Measurements from ENCODE around the gene ARSG.

Gene ARSG

GRCh38 chr17:68440526-68440925 is 149.2 kb downstream of the ARSG start:
- DNase-seq (ENCODE audit: extremely low spot score): no peak
- ChIA-PET POLR2A (interaction anchor here (1.9 kb wide), 1 partner anchor 16 kb away, joined by 10 read pairs; the partner anchor contains the start of gene WIPI1), CTCF (interaction anchor here (1.1 to 1.6 kb wide), 2 partner anchors 9 to 268 kb away, joined by 3 to 6 read pairs; no protein-coding TSS in a partner anchor)
- TF ChIP-seq ARNT (IDR thresholded peaks at IDR 0.05) (no peak), FOXK2 (IDR thresholded peaks at IDR 0.05) (no peak), SP1 (IDR thresholded peaks at IDR 0.05) (no peak), L3MBTL2 (conservative IDR thresholded peaks at IDR 0.05) (no peak), LEF1 (IDR thresholded peaks at IDR 0.05; ENCODE audit: borderline replicate concordance) (no peak), FOXA1 (IDR thresholded peaks at IDR 0.05) (no peak), NFRKB (IDR thresholded peaks at IDR 0.05) (no peak), ZNF384 (IDR thresholded peaks at IDR 0.05) (no peak), TARDBP (IDR thresholded peaks at IDR 0.05) (no peak), ELF4 (IDR thresholded peaks at IDR 0.05) (no peak), HDGF (IDR thresholded peaks at IDR 0.05; ENCODE audit: borderline replicate concordance) (no peak), CTBP1 (IDR thresholded peaks at IDR 0.05; ENCODE audit: borderline replicate concordance) (no peak), SUZ12 (IDR thresholded peaks at IDR 0.05) (no peak)

GRCh38 chr17:68441070-68441770 is 149.9 kb downstream of the ARSG start:
- ChIA-PET CTCF (interaction anchor here (1.1 to 1.6 kb wide), 2 partner anchors 9 to 268 kb away, joined by 3 to 6 read pairs; no protein-coding TSS in a partner anchor), POLR2A (interaction anchor here (1.9 kb wide), 1 partner anchor 15 kb away, joined by 10 read pairs; the partner anchor contains the start of gene WIPI1)
- no peak for DNase-seq (ENCODE audit: extremely low spot score)
- TF ChIP-seq ARNT (IDR thresholded peaks at IDR 0.05) (no peak), CTBP1 (IDR thresholded peaks at IDR 0.05; ENCODE audit: borderline replicate concordance) (no peak), TARDBP (IDR thresholded peaks at IDR 0.05) (no peak), BHLHE40 (IDR thresholded peaks at IDR 0.05; ENCODE audit: borderline replicate concordance) (no peak), FOXA1 (IDR thresholded peaks at IDR 0.05) (no peak), SUZ12 (IDR thresholded peaks at IDR 0.05) (no peak), ELF4 (IDR thresholded peaks at IDR 0.05) (no peak), ZNF384 (IDR thresholded peaks at IDR 0.05) (no peak), FOXM1 (IDR thresholded peaks at IDR 0.05; ENCODE audit: borderline replicate concordance) (no peak), HDGF (IDR thresholded peaks at IDR 0.05; ENCODE audit: borderline replicate concordance) (no peak), FOXK2 (IDR thresholded peaks at IDR 0.05) (no peak), SP1 (IDR thresholded peaks at IDR 0.05) (no peak), NFRKB (IDR thresholded peaks at IDR 0.05) (no peak), L3MBTL2 (conservative IDR thresholded peaks at IDR 0.05) (no peak), LEF1 (IDR thresholded peaks at IDR 0.05; ENCODE audit: borderline replicate concordance) (no peak)
- TF ChIP-seq, protein P1, sequence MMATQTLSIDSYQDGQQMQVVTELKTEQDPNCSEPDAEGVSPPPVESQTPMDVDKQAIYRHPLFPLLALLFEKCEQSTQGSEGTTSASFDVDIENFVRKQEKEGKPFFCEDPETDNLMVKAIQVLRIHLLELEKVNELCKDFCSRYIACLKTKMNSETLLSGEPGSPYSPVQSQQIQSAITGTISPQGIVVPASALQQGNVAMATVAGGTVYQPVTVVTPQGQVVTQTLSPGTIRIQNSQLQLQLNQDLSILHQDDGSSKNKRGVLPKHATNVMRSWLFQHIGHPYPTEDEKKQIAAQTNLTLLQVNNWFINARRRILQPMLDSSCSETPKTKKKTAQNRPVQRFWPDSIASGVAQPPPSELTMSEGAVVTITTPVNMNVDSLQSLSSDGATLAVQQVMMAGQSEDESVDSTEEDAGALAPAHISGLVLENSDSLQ (IDR thresholded peaks at IDR 0.05): no peak

- ChIA-PET CTCF (interaction anchor here (0.6 kb wide), 1 partner anchor 19 kb away, joined by 3 read pairs; no protein-coding TSS in a partner anchor), POLR2A (interaction anchor here (0.9 to 1.5 kb wide), 2 partner anchors 9 to 153 kb away, joined by 3 read pairs; partner anchors contain the start of gene SLC16A6)
- DNase-seq (ENCODE audit: extremely low spot score): no peak
- TF ChIP-seq ARNT (IDR thresholded peaks at IDR 0.05) (no peak), L3MBTL2 (conservative IDR thresholded peaks at IDR 0.05) (no peak), ELF4 (IDR thresholded peaks at IDR 0.05) (no peak), CTBP1 (IDR thresholded peaks at IDR 0.05; ENCODE audit: borderline replicate concordance) (no peak), BHLHE40 (IDR thresholded peaks at IDR 0.05; ENCODE audit: borderline replicate concordance) (no peak), ZNF384 (IDR thresholded peaks at IDR 0.05) (no peak), FOXM1 (IDR thresholded peaks at IDR 0.05; ENCODE audit: borderline replicate concordance) (no peak), LEF1 (IDR thresholded peaks at IDR 0.05; ENCODE audit: borderline replicate concordance) (no peak), FOXA1 (IDR thresholded peaks at IDR 0.05) (no peak), HDGF (IDR thresholded peaks at IDR 0.05; ENCODE audit: borderline replicate concordance) (no peak), SP1 (IDR thresholded peaks at IDR 0.05) (no peak), NFRKB (IDR thresholded peaks at IDR 0.05) (no peak), SUZ12 (IDR thresholded peaks at IDR 0.05) (no peak)
- TF ChIP-seq, protein P1 (IDR thresholded peaks at IDR 0.05): no peak
Measured at GRCh38 chr17:68443972-68444464, 152.7 kb downstream of the ARSG start.

- no peak for TF ChIP-seq L3MBTL2 (conservative IDR thresholded peaks at IDR 0.05)
- TF ChIP-seq FOXA1 (IDR thresholded peaks at IDR 0.05): no peak
- TF ChIP-seq SUZ12 (IDR thresholded peaks at IDR 0.05): no peak
- TF ChIP-seq NFRKB (IDR thresholded peaks at IDR 0.05): no peak
- TF ChIP-seq, protein P1 (IDR thresholded peaks at IDR 0.05): no peak
- no peak for TF ChIP-seq LEF1 (IDR thresholded peaks at IDR 0.05; ENCODE audit: borderline replicate concordance)
- no peak for TF ChIP-seq FOXM1 (IDR thresholded peaks at IDR 0.05; ENCODE audit: borderline replicate concordance)
- no peak for TF ChIP-seq CTBP1 (IDR thresholded peaks at IDR 0.05; ENCODE audit: borderline replicate concordance)
- DNase-seq (ENCODE audit: extremely low spot score): no peak
- ChIA-PET POLR2A (interaction anchor here (0.9 kb wide), 1 partner anchor 10 kb away, joined by 3 read pairs; no protein-coding TSS in a partner anchor), CTCF (interaction anchor here (1.2 kb wide), 1 partner anchor 10 kb away, joined by 6 read pairs; no protein-coding TSS in a partner anchor)
Measured at GRCh38 chr17:68445671-68446070, 154.4 kb downstream of the ARSG start.

DNA sequence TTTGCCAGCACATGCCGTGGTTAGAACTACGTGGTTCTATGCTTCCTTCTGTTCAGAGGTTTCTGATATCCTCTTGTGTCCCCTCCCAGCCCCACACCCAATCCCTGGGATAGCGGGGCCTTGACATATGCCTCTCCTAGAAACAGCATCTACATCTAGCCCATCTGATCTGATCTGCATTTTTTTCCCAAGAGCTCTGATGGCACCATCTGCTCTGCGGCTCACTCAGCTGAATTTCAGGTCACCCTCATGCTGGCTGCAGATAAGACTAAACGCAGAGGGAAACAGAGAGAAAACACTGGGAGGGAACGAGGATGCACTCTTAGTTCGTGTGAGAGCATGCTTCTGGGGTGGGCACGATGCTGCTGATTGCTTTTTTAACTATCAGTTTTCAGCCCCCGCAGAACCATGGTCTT is 155.3 kb downstream of the ARSG start:
- no peak for DNase-seq (ENCODE audit: extremely low spot score)
- no peak for TF ChIP-seq FOXM1 (IDR thresholded peaks at IDR 0.05; ENCODE audit: borderline replicate concordance)
- CTCF ChIA-PET: no interaction called here
- POLR2A ChIA-PET: interaction anchor here (1.4 kb wide), 1 partner anchor 10 kb away, joined by 3 read pairs; no protein-coding TSS in a partner anchor
